Esophagus squamous epithelium (tissue), 4 donors: Measurements from ENCODE around the gene RNF157.

Source experiments
- CTCF ChIP-seq, 6 experiments: fragments of 450-650 bp in 4 of 6; fragments of 200-600 bp in 2 of 6; sonication (generic) in 2 of 6; IDR thresholded peaks; one replicate each; pipeline ENCODE4 v1.5.1; 2016 to 2019; ENCODE audit warnings: antibody characterized with exemption in 6 of 6, mild to moderate bottlenecking in 4 of 6, moderate library complexity in 4 of 6
- POLR2A ChIP-seq, 4 donors: fragments of 450-650 bp; IDR thresholded peaks; one replicate each; pipeline ENCODE4 v1.6.1; 2017; ENCODE audit warnings: antibody characterized with exemption in 4 of 4, mild to moderate bottlenecking in 4 of 4, moderate library complexity in 3 of 4

GRCh38 chr17:76174037-76174436, 66.3 kb downstream of the RNF157 start:
- TF ChIP-seq POLR2A (IDR thresholded peaks at IDR 0.05): no peak
- no peak for TF ChIP-seq CTCF (IDR thresholded peaks at IDR 0.05)
